Prostate gland (tissue), 2 donors: Measurements from ENCODE around the gene SLC8A3. TPM values are rescaled to one million over a fixed set of nuclear protein-coding genes. Genes with fewer than 3 reads are reported as not detected.

Experiments used
- DNase-seq: peaks from one replicate; pipeline ENCODE4 v3.0.0-alpha.2; 2019; ENCODE audit warnings: low spot score
- H3K27ac ChIP-seq, 2 donors: fragments of 200-600 bp; sonication (generic); 2 replicates each; pipeline ENCODE4 v1.5.1; 2017 to 2019
- H3K27me3 ChIP-seq: fragments of 200-600 bp; sonication (generic); replicated peaks from 2 replicates; pipeline ENCODE4 v1.5.1; 2019; ENCODE audit not compliant: insufficient read depth
- H3K36me3 ChIP-seq, 2 donors: fragments of 200-600 bp; sonication (generic); 1 replicate in 1 of 2; 2 replicates in 1 of 2; pipeline versions ENCODE4 v1.5.1 to v1.8.1; 2017 to 2019
- H3K4me1 ChIP-seq: fragments of 200-600 bp; sonication (generic); replicated peaks from 2 replicates; pipeline ENCODE4 v1.5.1; 2019
- H3K4me3 ChIP-seq, 2 donors: fragments of 200-600 bp; sonication (generic); 2 replicates each; pipeline ENCODE4 v1.5.1; 2017 to 2019
- H3K9me3 ChIP-seq: fragments of 200-600 bp; sonication (generic); 2 replicates; pipeline ENCODE4 v1.5.1; 2017
- POLR2A ChIP-seq: fragments of 450-650 bp; IDR thresholded peaks from one replicate; pipeline ENCODE4 v1.6.1; 2016; ENCODE audit warnings: antibody characterized with exemption, mild to moderate bottlenecking
- POLR2AphosphoS5 ChIP-seq: sonication (generic); formaldehyde crosslinking; IDR thresholded peaks from one replicate; pipeline ENCODE4 v1.6.1; 2017; ENCODE audit warnings: antibody characterized with exemption
- WGBS: methylation state at CpG from one replicate; pipeline ENCODE4 v1.1.5; 2018; 5-methylcytosine and 5-hydroxymethylcytosine counted together
- intact Hi-C: fragments of 100-400 bp; cut with DNase I; formaldehyde crosslinking; loops from one replicate; pipeline ENCODE4 v1.14.2; 2022
- total RNA-seq, 2 donors: library from RNA; depleted of rRNA; stranded (reverse); fragments of >200 nt; gene quantifications; one replicate each; pipeline ENCODE4 v1.1.0, GENCODE V29; 2016
- TF ChIP-seq, protein P1 (sequence below), 4 experiments: fragments of 200-600 bp in 2 of 4; fragments of 450-650 bp in 2 of 4; sonication (generic) in 2 of 4; IDR thresholded peaks; 1 replicate in 3 of 4; 2 replicates in 1 of 4; pipeline ENCODE4 v1.5.1; 2016 to 2019; ENCODE audit warnings: antibody characterized with exemption in 4 of 4, mild to moderate bottlenecking in 2 of 4, moderate library complexity in 2 of 4

The SLC8A3 gene
- total RNA-seq, 2 donors from 2014 or later: 0.62 to 0.77 TPM

GRCh38 chr14:70009961-70010360 lies 178.8 kb downstream of the SLC8A3 start:
- DNase-seq: no peak
- H3K4me3 ChIP-seq: no peak overlapping the region

DNA sequence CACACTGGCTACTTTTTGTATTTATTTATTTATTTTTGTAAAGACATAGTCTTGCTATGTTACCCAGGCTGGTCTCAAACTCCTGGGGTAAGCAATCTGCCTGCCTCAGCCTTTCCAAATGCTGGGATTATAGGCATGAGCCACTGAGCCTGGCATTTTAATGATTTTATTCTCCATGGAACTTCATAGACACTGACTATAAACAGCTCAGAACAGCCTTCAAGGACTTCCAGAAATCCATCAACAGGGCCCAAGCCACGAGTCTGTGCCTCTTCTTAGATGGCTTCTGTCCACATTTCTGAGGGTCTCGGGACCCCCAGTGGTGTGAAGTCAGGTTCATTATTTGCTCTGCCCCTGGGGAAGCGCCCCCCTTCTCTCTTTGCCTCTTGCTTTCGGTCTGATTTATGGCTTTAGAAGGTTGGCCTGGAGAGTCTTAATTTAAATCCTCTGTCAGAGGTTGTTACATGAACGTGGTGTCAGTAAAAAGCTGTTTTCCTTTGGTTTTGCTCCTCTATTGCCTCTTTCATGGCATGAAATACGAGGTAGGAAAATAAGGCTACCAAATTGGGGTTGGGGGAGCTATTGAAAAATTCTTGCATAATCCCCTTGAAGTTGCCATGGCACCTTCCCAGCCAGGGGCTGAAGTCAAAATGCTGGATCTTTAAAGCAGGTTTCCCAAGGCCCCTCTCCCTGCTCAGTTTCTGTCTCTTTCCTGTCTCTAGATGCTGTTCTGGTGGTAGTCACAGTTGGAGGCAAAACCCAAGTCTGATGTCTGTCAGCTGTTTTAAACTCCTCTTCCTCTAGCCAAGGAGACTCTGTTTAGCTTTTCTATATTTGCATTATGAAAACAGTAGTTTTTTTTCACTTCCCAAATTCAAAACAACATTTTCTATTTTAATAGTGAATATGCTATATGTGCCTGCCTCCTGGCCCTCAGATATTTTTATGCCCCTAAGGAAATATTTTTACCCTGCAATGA lies 180.2 kb downstream of the SLC8A3 start:
- no peak for TF ChIP-seq POLR2A
- TF ChIP-seq, protein P1, sequence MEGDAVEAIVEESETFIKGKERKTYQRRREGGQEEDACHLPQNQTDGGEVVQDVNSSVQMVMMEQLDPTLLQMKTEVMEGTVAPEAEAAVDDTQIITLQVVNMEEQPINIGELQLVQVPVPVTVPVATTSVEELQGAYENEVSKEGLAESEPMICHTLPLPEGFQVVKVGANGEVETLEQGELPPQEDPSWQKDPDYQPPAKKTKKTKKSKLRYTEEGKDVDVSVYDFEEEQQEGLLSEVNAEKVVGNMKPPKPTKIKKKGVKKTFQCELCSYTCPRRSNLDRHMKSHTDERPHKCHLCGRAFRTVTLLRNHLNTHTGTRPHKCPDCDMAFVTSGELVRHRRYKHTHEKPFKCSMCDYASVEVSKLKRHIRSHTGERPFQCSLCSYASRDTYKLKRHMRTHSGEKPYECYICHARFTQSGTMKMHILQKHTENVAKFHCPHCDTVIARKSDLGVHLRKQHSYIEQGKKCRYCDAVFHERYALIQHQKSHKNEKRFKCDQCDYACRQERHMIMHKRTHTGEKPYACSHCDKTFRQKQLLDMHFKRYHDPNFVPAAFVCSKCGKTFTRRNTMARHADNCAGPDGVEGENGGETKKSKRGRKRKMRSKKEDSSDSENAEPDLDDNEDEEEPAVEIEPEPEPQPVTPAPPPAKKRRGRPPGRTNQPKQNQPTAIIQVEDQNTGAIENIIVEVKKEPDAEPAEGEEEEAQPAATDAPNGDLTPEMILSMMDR (IDR thresholded peaks at IDR 0.05): no peak
- TF ChIP-seq POLR2AphosphoS5: no peak
- no peaks in the 10 kb centered on the region for H3K27me3 ChIP-seq
- no peak for DNase-seq
- H3K36me3 ChIP-seq: no peaks in the 10 kb centered on the region
- H3K27ac ChIP-seq: peak overlapping the region; percentile 13 to 14
- H3K4me1 ChIP-seq: no peaks in the 10 kb centered on the region
- 44% methylated on average over 6 of the region's 6 CpGs for WGBS
- H3K9me3 ChIP-seq: no peaks in the 10 kb centered on the region
- no peak overlapping the region for H3K4me3 ChIP-seq
- intact Hi-C loops: loop anchor here (5.0 kb wide), 1 partner anchor 81 kb away; no protein-coding TSS in a partner anchor

More at GRCh38 chr14:70009961-70010360, 178.8 kb downstream of the SLC8A3 start:
- Histone ChIP-seq H3K36me3 (no peaks in the 10 kb centered on the region), H3K27me3 (no peaks in the 10 kb centered on the region), H3K4me1 (no peaks in the 10 kb centered on the region), H3K9me3 (no peaks in the 10 kb centered on the region), H3K27ac (no peak overlapping the region)
- WGBS: 48% methylated on average over 8 of the region's 8 CpGs
- intact Hi-C loops: loop anchor here (5.0 kb wide), 1 partner anchor 83 kb away; no protein-coding TSS in a partner anchor
- no peak for TF ChIP-seq POLR2A
- TF ChIP-seq POLR2AphosphoS5: no peak
- TF ChIP-seq, protein P1 (IDR thresholded peaks at IDR 0.05): no peak

DNA sequence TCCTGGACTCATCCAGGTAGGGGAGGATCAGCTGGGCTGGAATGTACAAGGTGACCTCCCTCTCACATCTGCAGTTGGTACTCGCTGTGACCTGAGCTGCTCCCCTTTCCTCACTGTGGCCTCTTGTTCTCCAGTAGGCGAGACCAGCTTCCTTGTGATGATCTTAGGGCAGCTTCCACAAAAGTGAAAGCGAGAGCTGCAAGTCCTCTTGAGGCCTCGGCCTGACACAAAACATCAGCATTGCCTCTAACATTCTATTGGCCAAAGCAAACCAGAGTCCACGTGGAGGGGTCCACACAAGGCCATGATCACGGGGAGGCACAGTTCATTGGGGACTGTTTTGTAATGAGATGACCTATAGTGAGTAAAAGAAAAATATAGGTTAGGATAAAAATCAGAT lies 182.1 kb downstream of the SLC8A3 start:
- Histone ChIP-seq H3K27me3 (no peaks in the 10 kb centered on the region), H3K9me3 (no peaks in the 10 kb centered on the region), H3K27ac (no peak overlapping the region), H3K36me3 (no peaks in the 10 kb centered on the region), H3K4me1 (no peaks in the 10 kb centered on the region), H3K4me3 (no peak overlapping the region)
- no peak for DNase-seq
- TF ChIP-seq POLR2AphosphoS5 (no peak), POLR2A (no peak)
- TF ChIP-seq, protein P1 (IDR thresholded peaks at IDR 0.05): no peak
- intact Hi-C loops: loop anchor here (5.0 kb wide), 1 partner anchor 79 kb away; no protein-coding TSS in a partner anchor
- WGBS: 92% methylated on average over 6 of the region's 6 CpGs

- Histone ChIP-seq H3K27ac (no peak overlapping the region), H3K4me1 (no peaks in the 10 kb centered on the region), H3K4me3 (no peak overlapping the region), H3K36me3 (no peaks in the 10 kb centered on the region), H3K9me3 (no peaks in the 10 kb centered on the region), H3K27me3 (no peaks in the 10 kb centered on the region)
- intact Hi-C loops: loop anchor here (5.0 kb wide), 1 partner anchor 78 kb away; no protein-coding TSS in a partner anchor
- no peak for DNase-seq
- WGBS: 75% methylated on average over 5 of the region's 5 CpGs
- TF ChIP-seq, protein P1 (IDR thresholded peaks at IDR 0.05): no peak
- TF ChIP-seq POLR2A (no peak), POLR2AphosphoS5 (no peak)
Measured at GRCh38 chr14:70005281-70005805, 183.4 kb downstream of the SLC8A3 start.
